AG04450 (cell line): Measurements from ENCODE around the gene SH3RF3. TPM values are rescaled to one million over a fixed set of nuclear protein-coding genes. Genes with fewer than 3 reads are reported as not detected.

Experiments
- CTCF ChIA-PET: fragments of 300-600, 350-600 bp; formaldehyde crosslinking; extraction: SDS; loops from one replicate; lab custom pipeline; 2022; ENCODE audit warnings: antibody characterized with exemption, inconsistent platforms; lab: Charles Lee
- POLR2A ChIA-PET: fragments of 350-600 bp; formaldehyde crosslinking; extraction: SDS; loops from one replicate; lab custom pipeline; 2021; ENCODE audit warnings: antibody characterized with exemption, inconsistent platforms; lab: Yijun Ruan, JAX
- DNase-seq: peaks from one replicate; pipeline ENCODE4 v3.0.0-alpha.2; 2011; ENCODE audit warnings: low read depth, low spot score
- H3K27ac ChIP-seq: one replicate; pipeline ENCODE4 v1.5.1; 2012; ENCODE audit warnings: low read depth, low read length, control low read depth
- H3K27me3 ChIP-seq: one replicate; pipeline ENCODE4 v1.6.0; 2012; ENCODE audit warnings: low read length; ENCODE audit not compliant: control insufficient read depth, insufficient read depth
- H3K4me3 ChIP-seq: 2 replicates; pipeline ENCODE4 v1.5.1; 2011; ENCODE audit warnings: mild to moderate bottlenecking, low read depth, low read length, control low read depth
- H3K9me3 ChIP-seq: 2 replicates; pipeline ENCODE4 v1.5.1; 2012; ENCODE audit warnings: low read length; ENCODE audit not compliant: control insufficient read depth, insufficient read depth
- CTCF ChIP-seq: IDR thresholded peaks from 2 replicates; pipeline ENCODE4 v1.5.1; 2011; ENCODE audit warnings: low read depth, low read length, control low read depth, inconsistent platforms
- polyA plus RNA-seq: library from polyadenylated mRNA; depleted of rRNA; stranded (reverse); fragments of >200 nt; gene quantifications from 2 replicates; pipeline ENCODE4 v1.2.3, GENCODE V29; 2011

SH3RF3 gene
- polyA plus RNA-seq, 1 experiment, result 5.7 TPM

GRCh38 chr2:109131777-109132176, 2.8 kb downstream of the SH3RF3 start:
- no peak for TF ChIP-seq CTCF
- ChIA-PET CTCF (interaction anchor here (4.7 kb wide), 1 partner anchor 378 kb away, joined by 18 read pairs; no protein-coding TSS in a partner anchor), POLR2A (no interaction called here)
- DNase-seq, result no peak
- Histone ChIP-seq H3K9me3 (no peaks in the 10 kb centered on the region; the same call in 1 of the 2 replicates), H3K4me3 (peak overlapping the region; percentile 93), H3K27me3 (no peaks in the 10 kb centered on the region), H3K27ac (no peak overlapping the region)

- no peaks in the 10 kb centered on the region for H3K27me3 ChIP-seq
- no peak for TF ChIP-seq CTCF
- ChIA-PET POLR2A (interaction anchor here (0.7 kb wide), 1 partner anchor 315 kb away, joined by 4 read pairs; no protein-coding TSS in a partner anchor), CTCF (interaction anchor here (4.7 kb wide), 1 partner anchor 377 kb away, joined by 18 read pairs; no protein-coding TSS in a partner anchor)
- no peak overlapping the region for H3K4me3 ChIP-seq
- DNase-seq, result no peak
- H3K27ac ChIP-seq, result no peak overlapping the region
- H3K9me3 ChIP-seq, result no peaks in the 10 kb centered on the region; the same call in 1 of the 2 replicates
Observed at GRCh38 chr2:109132626-109133025, 3.6 kb downstream of the SH3RF3 start.

- POLR2A ChIA-PET, result no interaction called here
- CTCF ChIA-PET, result interaction anchor here (4.7 kb wide), 1 partner anchor 376 kb away, joined by 18 read pairs; no protein-coding TSS in a partner anchor
Observed at GRCh38 chr2:109133746-109134145, 4.7 kb downstream of the SH3RF3 start.

GRCh38 chr2:109134741-109135358, 5.8 kb downstream of the SH3RF3 start:
- no peak for TF ChIP-seq CTCF
- ChIA-PET POLR2A (no interaction called here), CTCF (interaction anchor here (4.7 kb wide), 1 partner anchor 375 kb away, joined by 18 read pairs; no protein-coding TSS in a partner anchor)
- no peak overlapping the region for H3K4me3 ChIP-seq
- no peaks in the 10 kb centered on the region; the same call in 1 of the 2 replicates for H3K9me3 ChIP-seq
- DNase-seq, result no peak
- no peak overlapping the region for H3K27ac ChIP-seq
- H3K27me3 ChIP-seq, result no peaks in the 10 kb centered on the region

More at GRCh38 chr2:109133746-109134145, 4.7 kb downstream of the SH3RF3 start:
- Histone ChIP-seq H3K27ac (no peak overlapping the region), H3K4me3 (no peak overlapping the region), H3K27me3 (no peaks in the 10 kb centered on the region), H3K9me3 (no peaks in the 10 kb centered on the region; the same call in 1 of the 2 replicates)
- no peak for TF ChIP-seq CTCF
- no peak for DNase-seq
